ENCODE data around the gene HYOU1. TPM values are rescaled to one million over a fixed set of nuclear protein-coding genes. Genes with fewer than 3 reads are reported as not detected.

HYOU1 gene
- total and polyA plus RNA-seq, 7 donors = 6.0 to 106 (median 26.8) TPM

DNA sequence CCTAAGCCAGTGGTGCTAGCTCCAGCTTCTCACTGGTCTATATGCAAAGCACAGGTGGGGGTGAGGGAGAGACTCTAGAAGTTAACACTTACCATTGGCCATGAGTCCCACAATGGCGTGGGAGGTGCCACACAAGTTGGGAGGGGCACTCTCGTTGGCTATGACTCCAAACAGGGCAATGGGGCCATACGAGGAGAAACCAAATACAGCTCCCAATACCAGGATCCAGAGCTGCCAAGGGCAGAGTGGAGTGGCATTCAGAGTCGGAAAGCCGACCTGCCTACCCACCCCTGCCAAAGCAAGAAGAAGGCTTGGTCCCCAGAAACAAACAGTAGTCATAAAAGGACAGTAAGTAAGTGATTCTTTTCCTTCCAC lies 31.9 kb downstream of the HYOU1 start:
- TF ChIP-seq POLR2AphosphoS5 (IDR thresholded peaks at IDR 0.05) (no peak), POLR2A (IDR thresholded peaks at IDR 0.05) (no peak), EP300 (IDR thresholded peaks at IDR 0.05) (no peak)
- TF ChIP-seq, protein P1, sequence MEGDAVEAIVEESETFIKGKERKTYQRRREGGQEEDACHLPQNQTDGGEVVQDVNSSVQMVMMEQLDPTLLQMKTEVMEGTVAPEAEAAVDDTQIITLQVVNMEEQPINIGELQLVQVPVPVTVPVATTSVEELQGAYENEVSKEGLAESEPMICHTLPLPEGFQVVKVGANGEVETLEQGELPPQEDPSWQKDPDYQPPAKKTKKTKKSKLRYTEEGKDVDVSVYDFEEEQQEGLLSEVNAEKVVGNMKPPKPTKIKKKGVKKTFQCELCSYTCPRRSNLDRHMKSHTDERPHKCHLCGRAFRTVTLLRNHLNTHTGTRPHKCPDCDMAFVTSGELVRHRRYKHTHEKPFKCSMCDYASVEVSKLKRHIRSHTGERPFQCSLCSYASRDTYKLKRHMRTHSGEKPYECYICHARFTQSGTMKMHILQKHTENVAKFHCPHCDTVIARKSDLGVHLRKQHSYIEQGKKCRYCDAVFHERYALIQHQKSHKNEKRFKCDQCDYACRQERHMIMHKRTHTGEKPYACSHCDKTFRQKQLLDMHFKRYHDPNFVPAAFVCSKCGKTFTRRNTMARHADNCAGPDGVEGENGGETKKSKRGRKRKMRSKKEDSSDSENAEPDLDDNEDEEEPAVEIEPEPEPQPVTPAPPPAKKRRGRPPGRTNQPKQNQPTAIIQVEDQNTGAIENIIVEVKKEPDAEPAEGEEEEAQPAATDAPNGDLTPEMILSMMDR (IDR thresholded peaks at IDR 0.05) = no peak
- intact Hi-C loops (cut with DNase I) = no loop called here
- peaks cover 0 to 28% (median 26%) of the 10 kb centered on the region in 4 donors for H3K4me1 ChIP-seq
- peak overlapping the region in 1 of 4 donors; percentile 15 for H3K27ac ChIP-seq
- H3K9me3 ChIP-seq = no peaks in the 10 kb centered on the region
- H3K4me3 ChIP-seq = no peak overlapping the region
- H3K27me3 ChIP-seq = no peaks in the 10 kb centered on the region
- peaks cover 14 to 67% (median 24%) of the 10 kb centered on the region in 4 donors for H3K36me3 ChIP-seq
- DNase-seq = peak; percentile 53
- 65 to 79% methylated on average over 5 of the region's 5 CpGs for WGBS, 2 donors

DNA sequence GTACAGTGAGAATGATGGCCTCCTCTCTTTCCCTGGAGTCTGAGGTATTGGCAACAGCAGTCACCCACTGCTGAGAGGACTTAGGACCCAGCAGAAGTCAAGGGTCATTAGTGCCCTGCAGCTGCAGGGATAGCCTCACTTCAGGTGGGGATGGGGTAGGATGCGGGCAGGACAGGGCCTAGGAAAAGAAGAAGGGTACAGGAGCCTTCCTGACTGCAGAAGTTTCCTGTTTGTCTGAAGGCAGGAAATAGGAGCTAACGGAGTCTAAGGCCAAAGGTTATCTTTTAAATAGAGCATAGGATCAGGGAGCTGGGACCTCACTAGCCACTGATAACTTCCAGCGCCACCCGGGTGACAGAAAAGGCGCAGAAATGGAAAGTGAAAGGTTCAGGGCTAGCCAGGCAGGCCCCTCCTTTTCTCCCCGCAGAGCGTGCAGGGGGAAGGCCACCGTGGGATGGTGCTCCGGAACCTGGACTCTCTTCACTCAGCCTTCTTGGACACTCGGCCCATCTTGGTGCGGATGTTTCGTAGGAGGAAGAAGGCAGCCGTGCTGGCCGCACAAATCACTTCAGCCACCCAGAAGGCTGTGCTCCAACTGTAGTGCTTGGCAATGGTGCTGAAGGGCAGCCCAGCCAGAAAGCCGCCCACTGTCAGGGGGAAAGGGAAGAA lies 32.4 kb downstream of the HYOU1 start:
- WGBS, 2 donors = 73 to 77% methylated on average over 15 of the region's 15 CpGs
- Histone ChIP-seq H3K9me3 (no peaks in the 10 kb centered on the region), H3K27me3 (no peaks in the 10 kb centered on the region), H3K4me1 (peaks cover 0 to 28% (median 26%) of the 10 kb centered on the region in 4 donors), H3K4me3 (no peak overlapping the region), H3K36me3 (peaks cover 14 to 69% (median 24%) of the 10 kb centered on the region in 4 donors), H3K27ac (peak overlapping the region in 1 of 4 donors; percentile 15)
- no peak for TF ChIP-seq POLR2AphosphoS5 (IDR thresholded peaks at IDR 0.05)
- TF ChIP-seq EP300 (IDR thresholded peaks at IDR 0.05) = no peak
- TF ChIP-seq, protein P1 (IDR thresholded peaks at IDR 0.05) = no peak
- no peak for TF ChIP-seq POLR2A (IDR thresholded peaks at IDR 0.05)
- intact Hi-C loops (cut with DNase I) = no loop called here
- peak; percentile 57 for DNase-seq

DNA sequence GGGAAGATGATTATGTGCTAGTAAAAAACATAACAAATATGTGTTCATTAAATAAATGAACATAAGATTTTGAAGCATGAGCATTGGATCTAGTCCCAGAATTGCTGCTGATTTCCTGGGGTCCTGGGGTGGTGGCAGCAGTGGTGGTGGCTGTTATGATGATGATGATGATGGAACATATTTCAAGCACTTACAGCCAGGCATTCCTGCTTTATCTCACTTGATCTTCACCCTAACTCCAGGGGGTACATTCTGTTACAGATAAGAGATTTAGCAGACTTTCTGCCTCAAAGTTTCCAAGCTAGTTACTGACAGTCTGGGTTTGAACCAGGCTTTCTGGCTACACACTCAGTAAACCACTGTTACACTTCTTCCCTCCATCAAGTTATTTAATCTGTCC lies 33.3 kb downstream of the HYOU1 start:
- DNase-seq = no peak
- no peaks in the 10 kb centered on the region for H3K27me3 ChIP-seq
- no peak overlapping the region for H3K4me3 ChIP-seq
- H3K36me3 ChIP-seq = peaks cover 14 to 69% (median 24%) of the 10 kb centered on the region in 4 donors
- TF ChIP-seq POLR2AphosphoS5 (IDR thresholded peaks at IDR 0.05) (no peak), POLR2A (IDR thresholded peaks at IDR 0.05) (no peak), EP300 (IDR thresholded peaks at IDR 0.05) (no peak)
- TF ChIP-seq, protein P1 (IDR thresholded peaks at IDR 0.05) = no peak
- peaks cover 0 to 28% (median 25%) of the 10 kb centered on the region in 4 donors for H3K4me1 ChIP-seq
- H3K9me3 ChIP-seq = no peaks in the 10 kb centered on the region
- intact Hi-C loops (cut with DNase I) = no loop called here
- no peak overlapping the region for H3K27ac ChIP-seq

DNA sequence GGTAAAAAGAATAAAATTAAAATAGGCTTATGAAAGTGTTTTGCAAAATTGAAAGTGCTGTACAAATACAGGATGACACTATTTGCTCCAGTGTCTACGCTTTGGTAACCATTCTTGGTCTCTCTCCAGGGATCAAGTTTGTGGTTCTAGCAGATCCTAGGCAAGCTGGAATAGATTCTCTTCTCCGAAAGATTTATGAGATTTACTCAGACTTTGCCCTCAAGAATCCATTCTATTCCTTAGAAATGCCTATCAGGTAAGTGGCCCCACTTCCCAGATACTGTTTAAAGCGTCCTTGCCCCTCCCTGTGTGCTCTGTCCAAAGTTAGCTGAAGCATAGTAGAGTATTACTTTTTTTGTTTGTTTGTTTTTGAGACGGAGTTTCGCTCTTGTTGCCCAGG lies 35.4 kb downstream of the HYOU1 start:
- Histone ChIP-seq H3K27me3 (no peaks in the 10 kb centered on the region), H3K27ac (no peak overlapping the region), H3K36me3 (peaks cover 14 to 70% (median 26%) of the 10 kb centered on the region in 4 donors), H3K4me1 (peaks cover 0 to 39% (median 33%) of the 10 kb centered on the region in 4 donors), H3K4me3 (no peak overlapping the region), H3K9me3 (no peaks in the 10 kb centered on the region)
- TF ChIP-seq EP300 (IDR thresholded peaks at IDR 0.05) = no peak
- no peak for TF ChIP-seq POLR2AphosphoS5 (IDR thresholded peaks at IDR 0.05)
- TF ChIP-seq, protein P1 (IDR thresholded peaks at IDR 0.05) = no peak
- TF ChIP-seq POLR2A (IDR thresholded peaks at IDR 0.05) = no peak
- intact Hi-C loops (cut with DNase I) = no loop called here
- DNase-seq = no peak
- 24 to 69% methylated on average over 5 of the region's 5 CpGs for WGBS, 2 donors

Data from sigmoid colon (tissue), 7 donors.